A549 (cell line): ENCODE results near the gene ADAMTS2.

ENCODE experiments used
- CEBPB ChIP-seq, 2 experiments: fragments of >200 bp in 1 of 2; sonication (Bioruptor Twin) in 1 of 2; formaldehyde crosslinking in 1 of 2; IDR thresholded peaks; 2 replicates each; pipeline ENCODE4 v1.6.1; 2012 to 2016
- CHD2 ChIP-seq: fragments of 150-350 bp; IDR thresholded peaks from 2 replicates; pipeline ENCODE4 v1.6.1; 2014; ENCODE audit warnings: low read length; ENCODE audit not compliant: partially characterized antibody
- CTCF ChIP-seq: fragments of >200 bp; sonication (Bioruptor Twin); formaldehyde crosslinking; IDR thresholded peaks from 3 replicates; pipeline ENCODE4 v1.5.1; 2016
- E2F6 ChIP-seq: IDR thresholded peaks from 2 replicates; pipeline ENCODE4 v1.6.1; 2012; ENCODE audit warnings: low read depth, borderline replicate concordance
- HMGXB4 ChIP-seq: fragments of 250-450 bp; sonication (Bioruptor Pico); IDR thresholded peaks from 2 replicates; pipeline ENCODE4 v1.5.0; 2021; ENCODE audit warnings: mild to moderate bottlenecking, moderate library complexity, borderline replicate concordance
- POLR2A ChIP-seq: IDR thresholded peaks from 2 replicates; pipeline ENCODE4 v1.6.1; 2012; ENCODE audit warnings: mild to moderate bottlenecking, low read length
- RFX5 ChIP-seq: fragments of 450-650 bp; IDR thresholded peaks from 2 replicates; pipeline ENCODE4 v1.7.1; 2014; ENCODE audit warnings: antibody characterized with exemption, mild to moderate bottlenecking, moderate library complexity
- SMC3 ChIP-seq: fragments of >200 bp; sonication (Bioruptor Twin); formaldehyde crosslinking; IDR thresholded peaks from 3 replicates; pipeline ENCODE4 v1.6.1; 2018; ENCODE audit warnings: inconsistent platforms
- ZC3H11A ChIP-seq: fragments of 450-650 bp; IDR thresholded peaks from 2 replicates; pipeline ENCODE4 v1.6.1; 2014; ENCODE audit warnings: antibody characterized with exemption, mild to moderate bottlenecking
- ZFP36 ChIP-seq: fragments of 450-650 bp; IDR thresholded peaks from 2 replicates; pipeline ENCODE4 v1.6.1; 2014; ENCODE audit warnings: borderline replicate concordance; ENCODE audit not compliant: partially characterized antibody

- no peak for TF ChIP-seq CTCF
- no peak for TF ChIP-seq SMC3
- TF ChIP-seq ZC3H11A, result no peak
- no peak for TF ChIP-seq E2F6
- TF ChIP-seq ZFP36, result no peak
- no peak for TF ChIP-seq POLR2A
- TF ChIP-seq RFX5, result no peak
- no peak for TF ChIP-seq HMGXB4 (CRISPR knock-in tag)
- TF ChIP-seq CEBPB (IDR thresholded peaks at IDR 0.05), result no peak
- TF ChIP-seq CHD2, result no peak
Measured at GRCh38 chr5:179221196-179221876, 123.9 kb downstream of the ADAMTS2 start.
